GM20000 (cell line): ENCODE data around the gene FHL1.

Source experiments
- DNase-seq: peaks from one replicate; pipeline ENCODE4 v3.0.0; 2012; ENCODE audit warnings: low spot score
- CTCF ChIP-seq: IDR thresholded peaks from 2 replicates; pipeline ENCODE4 v1.5.1; 2012; ENCODE audit warnings: mild to moderate bottlenecking, control low read depth; ENCODE audit errors: extremely low read depth, missing control alignments

The FHL1 gene

DNA sequence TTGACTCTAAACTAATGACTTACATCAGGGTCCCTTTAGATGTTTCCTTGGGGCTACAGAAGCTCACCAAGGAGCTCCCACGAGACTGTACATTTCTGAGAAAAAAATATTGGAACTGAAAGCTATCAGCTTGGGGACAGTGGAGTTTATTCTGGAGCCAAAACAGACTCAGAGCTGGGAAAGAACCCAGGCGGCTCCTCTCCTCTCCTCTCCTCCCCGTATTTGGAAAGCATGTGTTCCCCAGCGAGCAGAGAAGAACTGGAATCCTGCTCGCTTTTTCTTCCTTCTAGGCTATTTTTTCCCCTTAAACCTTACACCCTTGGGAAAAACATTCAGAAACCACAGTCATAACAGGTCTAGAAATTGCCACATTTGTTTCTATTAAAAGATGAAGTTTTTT lies 108.2 kb downstream of the FHL1 start:
- no peak for TF ChIP-seq CTCF
- DNase-seq, result no peak

DNA sequence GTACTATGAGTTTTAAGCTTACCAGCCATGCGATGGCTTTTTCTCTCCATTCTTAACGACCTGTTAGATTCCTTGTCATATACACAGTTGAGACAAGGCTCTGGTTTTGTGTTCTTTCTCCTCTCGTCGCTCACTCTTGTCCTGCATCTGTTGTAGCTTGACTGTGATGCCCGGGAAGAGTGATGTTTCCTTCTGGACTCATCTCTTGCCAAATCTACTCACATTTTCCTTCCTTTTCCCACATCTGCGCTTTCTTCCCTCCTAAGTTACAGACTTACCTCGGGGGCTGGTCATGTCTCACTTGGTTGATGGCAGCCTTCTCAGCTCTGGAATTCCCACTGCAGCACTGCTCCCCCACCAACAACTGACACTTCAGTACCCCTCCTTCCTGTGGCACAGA lies 108.7 kb downstream of the FHL1 start:
- no peak for DNase-seq
- no peak for TF ChIP-seq CTCF

GRCh38 chrX:136258951-136259350 lies 111.6 kb downstream of the FHL1 start:
- DNase-seq, result no peak
- no peak for TF ChIP-seq CTCF

DNA sequence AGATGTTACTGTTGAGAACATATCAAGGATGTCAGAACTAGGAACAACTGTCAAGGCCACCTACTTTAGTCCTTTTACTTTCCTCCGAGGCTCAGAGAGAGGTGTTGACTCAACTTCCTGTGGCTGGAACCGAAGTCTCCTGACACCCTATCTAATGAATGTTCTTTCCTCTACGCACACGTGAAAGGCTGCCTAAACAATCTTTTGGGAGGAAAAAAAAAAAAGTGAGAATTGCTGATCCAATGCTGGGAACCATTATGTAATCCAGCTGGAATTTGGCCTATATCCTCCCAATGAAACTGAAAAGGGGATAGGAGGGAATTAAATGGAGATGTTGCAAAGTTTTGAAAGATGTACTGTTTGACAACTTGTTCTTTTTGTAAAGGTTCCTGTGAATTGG lies 112.2 kb downstream of the FHL1 start:
- DNase-seq, result no peak
- TF ChIP-seq CTCF, result no peak

- DNase-seq, result no peak
- TF ChIP-seq CTCF, result no peak
Observed at GRCh38 chrX:136260776-136261175, 113.4 kb downstream of the FHL1 start.
